RWPE2 (cell line): ENCODE data around the gene CDH4.

ENCODE experiments used
- ATAC-seq: fragments of 200-7000 bp; cut with Tn5 transposase; 3 replicates; pipeline ENCODE4 v1.9.1; 2021; ENCODE audit warnings: low read depth
- DNase-seq: peaks from one replicate; pipeline ENCODE4 v3.0.0-alpha.2; 2020; ENCODE audit warnings: low spot score
- H3K27ac ChIP-seq: fragments of 450-650 bp; 2 replicates; pipeline ENCODE4 v1.5.1; 2017; ENCODE audit warnings: mild to moderate bottlenecking; ENCODE audit not compliant: poor library complexity, severe bottlenecking
- H3K27me3 ChIP-seq: fragments of 250-450 bp; sonication (Bioruptor Pico); 2 replicates; pipeline ENCODE4 v1.5.1; 2021; ENCODE audit warnings: mild to moderate bottlenecking, moderate library complexity; ENCODE audit not compliant: insufficient read depth, poor library complexity, severe bottlenecking
- H3K36me3 ChIP-seq: fragments of 250-450 bp; sonication (Bioruptor Pico); 2 replicates; pipeline ENCODE4 v1.5.1; 2020; ENCODE audit warnings: low read depth, mild to moderate bottlenecking, moderate library complexity
- H3K4me1 ChIP-seq: fragments of 250-450 bp; sonication (Bioruptor Pico); 2 replicates; pipeline ENCODE4 v1.5.1; 2021; ENCODE audit warnings: mild to moderate bottlenecking, moderate library complexity; ENCODE audit not compliant: insufficient read depth, poor library complexity, severe bottlenecking
- H3K4me3 ChIP-seq: fragments of 250-450 bp; sonication (Bioruptor Pico); 2 replicates; pipeline ENCODE4 v1.5.1; 2021; ENCODE audit warnings: mild to moderate bottlenecking, moderate library complexity; ENCODE audit not compliant: severe bottlenecking
- H3K9me3 ChIP-seq: fragments of 250-450 bp; sonication (Bioruptor Pico); 2 replicates; pipeline ENCODE4 v1.5.1; 2021; ENCODE audit warnings: mild to moderate bottlenecking, moderate library complexity; ENCODE audit not compliant: severe bottlenecking
- CTCF ChIP-seq: fragments of 450-650 bp; IDR thresholded peaks from one replicate; pipeline ENCODE4 v1.5.1; 2017; ENCODE audit warnings: mild to moderate bottlenecking, moderate library complexity; ENCODE audit not compliant: poor library complexity, severe bottlenecking

The CDH4 gene

GRCh38 chr20:61520076-61520892 is 268.2 kb downstream of the CDH4 start:
- Histone ChIP-seq H3K36me3 (no peaks in the 10 kb centered on the region), H3K4me1 (no peaks in the 10 kb centered on the region), H3K4me3 (no peak overlapping the region), H3K27ac (no peak overlapping the region), H3K27me3 (no peaks in the 10 kb centered on the region), H3K9me3 (no peaks in the 10 kb centered on the region)
- ATAC-seq (no peak), DNase-seq (peak; percentile 74)
- no peak for TF ChIP-seq CTCF

GRCh38 chr20:61520893-61521460 is 268.9 kb downstream of the CDH4 start:
- Histone ChIP-seq H3K27ac (no peak overlapping the region), H3K4me3 (no peak overlapping the region), H3K4me1 (no peaks in the 10 kb centered on the region), H3K9me3 (no peaks in the 10 kb centered on the region), H3K36me3 (no peaks in the 10 kb centered on the region), H3K27me3 (no peaks in the 10 kb centered on the region)
- no peak for TF ChIP-seq CTCF
- DNase-seq: peak; percentile 73
- ATAC-seq: peak; percentile 34; the same call in 1 of the 3 replicates

GRCh38 chr20:61521687-61522420 is 269.8 kb downstream of the CDH4 start:
- ATAC-seq (peak; percentile 6; the same call in 1 of the 3 replicates), DNase-seq (peak; percentile 83)
- no peaks in the 10 kb centered on the region for H3K4me1 ChIP-seq
- no peak overlapping the region for H3K4me3 ChIP-seq
- no peak overlapping the region for H3K27ac ChIP-seq
- H3K9me3 ChIP-seq: no peaks in the 10 kb centered on the region
- H3K27me3 ChIP-seq: no peaks in the 10 kb centered on the region
- no peaks in the 10 kb centered on the region for H3K36me3 ChIP-seq
- no peak for TF ChIP-seq CTCF

- no peaks in the 10 kb centered on the region for H3K36me3 ChIP-seq
- H3K27ac ChIP-seq: no peak overlapping the region
- no peak for TF ChIP-seq CTCF
- peak; percentile 77 for DNase-seq
- ATAC-seq: no peak
- no peaks in the 10 kb centered on the region for H3K27me3 ChIP-seq
- no peak overlapping the region for H3K4me3 ChIP-seq
- H3K9me3 ChIP-seq: no peaks in the 10 kb centered on the region
- H3K4me1 ChIP-seq: no peaks in the 10 kb centered on the region
Measured at GRCh38 chr20:61522498-61523090, 270.5 kb downstream of the CDH4 start.
